Activated gamma-delta T cell treated with Interleukin-2 at 50 U/mL for 16 hours (primary cell): ENCODE data around the gene PIGQ.

Experiments used
- DNase-seq: peaks from one replicate; pipeline ENCODE4 v3.0.0-alpha.2; 2020

Gene PIGQ

DNA sequence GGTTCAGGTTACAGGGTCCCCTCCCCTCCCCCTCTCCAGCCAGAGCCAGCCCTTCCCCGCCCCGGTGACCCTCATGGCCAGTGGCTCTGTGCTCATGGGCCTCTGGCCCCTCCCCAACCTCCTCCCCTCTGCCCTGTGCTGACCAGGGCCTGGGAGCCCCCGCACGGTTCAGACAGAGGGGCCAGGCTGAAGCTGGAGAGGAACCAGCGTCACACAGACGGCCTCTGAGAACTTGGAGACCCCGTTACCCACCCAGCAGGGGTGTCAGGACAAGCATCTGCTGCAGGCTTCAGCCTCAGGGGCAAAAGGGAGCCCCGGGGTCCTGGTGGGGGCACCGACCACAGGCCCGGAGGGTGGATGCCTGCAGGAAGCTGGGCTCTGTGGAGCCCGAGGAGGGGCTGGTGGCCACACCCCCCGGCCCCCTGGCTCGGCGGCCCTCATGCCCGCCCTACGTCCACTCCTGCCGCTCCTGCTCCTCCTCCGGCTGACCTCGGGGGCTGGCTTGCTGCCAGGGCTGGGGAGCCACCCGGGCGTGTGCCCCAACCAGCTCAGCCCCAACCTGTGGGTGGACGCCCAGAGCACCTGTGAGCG lies 61.1 kb downstream of the PIGQ start, which contains the start of gene WFIKKN1:
TSS of gene WFIKKN1 (plus strand) at position 171 of the 591 bp plus-strand sequence. CDS start at position 440, 269 bp downstream.
- DNase-seq = no peak

DNA sequence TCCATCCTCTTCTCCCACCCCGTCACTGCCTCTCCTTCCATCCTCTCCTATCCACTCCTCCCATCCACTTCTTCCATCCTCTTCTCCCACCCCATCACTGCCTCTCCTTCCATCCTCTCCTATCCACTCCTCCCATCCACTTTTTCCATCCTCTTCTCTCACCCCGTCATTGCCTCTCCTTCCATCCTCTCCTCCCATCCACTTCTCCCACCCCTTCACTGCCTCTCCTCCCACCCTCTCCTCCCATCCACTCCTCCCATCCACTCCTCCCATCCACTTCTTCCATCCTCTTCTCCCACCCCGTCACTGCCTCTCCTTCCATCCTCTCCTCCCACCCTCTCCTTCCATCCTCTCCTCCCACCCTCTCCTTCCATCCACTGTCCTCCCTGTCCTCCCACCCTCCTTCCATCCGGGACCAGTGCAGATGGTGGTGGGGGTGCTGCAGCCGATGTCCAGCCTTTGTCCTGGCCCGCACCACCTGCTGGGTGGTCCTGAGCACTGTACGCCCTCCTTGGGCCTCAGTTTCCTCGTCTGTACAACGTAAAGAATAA lies 62.1 kb downstream of the PIGQ start:
- no peak for DNase-seq

DNA sequence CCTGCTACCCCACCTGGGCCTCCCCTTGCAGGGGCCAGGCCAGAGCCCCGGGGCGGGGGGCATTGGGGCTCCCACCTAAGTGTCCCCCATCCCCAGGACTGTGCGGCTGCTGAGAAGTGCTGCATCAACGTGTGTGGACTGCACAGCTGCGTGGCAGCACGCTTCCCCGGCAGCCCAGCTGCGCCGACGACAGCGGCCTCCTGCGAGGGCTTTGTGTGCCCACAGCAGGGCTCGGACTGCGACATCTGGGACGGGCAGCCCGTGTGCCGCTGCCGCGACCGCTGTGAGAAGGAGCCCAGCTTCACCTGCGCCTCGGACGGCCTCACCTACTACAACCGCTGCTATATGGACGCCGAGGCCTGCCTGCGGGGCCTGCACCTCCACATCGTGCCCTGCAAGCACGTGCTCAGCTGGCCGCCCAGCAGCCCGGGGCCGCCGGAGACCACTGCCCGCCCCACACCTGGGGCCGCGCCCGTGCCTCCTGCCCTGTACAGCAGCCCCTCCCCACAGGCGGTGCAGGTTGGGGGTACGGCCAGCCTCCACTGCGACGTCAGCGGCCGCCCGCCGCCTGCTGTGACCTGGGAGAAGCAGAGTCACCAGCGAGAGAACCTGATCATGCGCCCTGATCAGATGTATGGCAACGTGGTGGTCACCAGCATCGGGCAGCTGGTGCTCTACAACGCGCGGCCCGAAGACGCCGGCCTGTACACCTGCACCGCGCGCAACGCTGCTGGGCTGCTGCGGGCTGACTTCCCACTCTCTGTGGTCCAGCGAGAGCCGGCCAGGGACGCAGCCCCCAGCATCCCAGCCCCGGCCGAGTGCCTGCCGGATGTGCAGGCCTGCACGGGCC lies 62.9 kb downstream of the PIGQ start:
- no peak for DNase-seq

DNA sequence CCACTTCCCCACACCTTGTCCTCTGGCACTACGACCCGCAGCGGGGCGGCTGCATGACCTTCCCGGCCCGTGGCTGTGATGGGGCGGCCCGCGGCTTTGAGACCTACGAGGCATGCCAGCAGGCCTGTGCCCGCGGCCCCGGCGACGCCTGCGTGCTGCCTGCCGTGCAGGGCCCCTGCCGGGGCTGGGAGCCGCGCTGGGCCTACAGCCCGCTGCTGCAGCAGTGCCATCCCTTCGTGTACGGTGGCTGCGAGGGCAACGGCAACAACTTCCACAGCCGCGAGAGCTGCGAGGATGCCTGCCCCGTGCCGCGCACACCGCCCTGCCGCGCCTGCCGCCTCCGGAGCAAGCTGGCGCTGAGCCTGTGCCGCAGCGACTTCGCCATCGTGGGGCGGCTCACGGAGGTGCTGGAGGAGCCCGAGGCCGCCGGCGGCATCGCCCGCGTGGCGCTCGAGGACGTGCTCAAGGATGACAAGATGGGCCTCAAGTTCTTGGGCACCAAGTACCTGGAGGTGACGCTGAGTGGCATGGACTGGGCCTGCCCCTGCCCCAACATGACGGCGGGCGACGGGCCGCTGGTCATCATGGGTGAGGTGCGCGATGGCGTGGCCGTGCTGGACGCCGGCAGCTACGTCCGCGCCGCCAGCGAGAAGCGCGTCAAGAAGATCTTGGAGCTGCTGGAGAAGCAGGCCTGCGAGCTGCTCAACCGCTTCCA lies 63.7 kb downstream of the PIGQ start:
- no peak for DNase-seq
